VCaP (cell line): Measurements from ENCODE around the gene SPDYC.

ENCODE experiments used
- H3K27ac ChIP-seq: fragments of 450-650 bp; 2 replicates; pipeline ENCODE4 v1.5.1; 2017
- TF ChIP-seq, protein P1 (sequence below): fragments of 450-650 bp; conservative IDR thresholded peaks from 2 replicates; pipeline ENCODE4 v1.5.1; 2017; ENCODE audit warnings: mild to moderate bottlenecking, moderate library complexity

SPDYC gene, protein sequence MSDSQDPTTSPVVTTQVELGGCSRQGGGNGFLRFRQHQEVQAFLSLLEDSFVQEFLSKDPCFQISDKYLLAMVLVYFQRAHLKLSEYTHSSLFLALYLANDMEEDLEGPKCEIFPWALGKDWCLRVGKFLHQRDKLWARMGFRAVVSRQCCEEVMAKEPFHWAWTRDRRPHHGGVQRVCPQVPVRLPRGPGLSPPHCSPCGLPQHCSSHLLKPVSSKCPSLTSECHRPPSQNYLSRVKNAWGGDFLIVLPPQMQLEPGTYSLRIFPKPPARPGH

GRCh38 chr11:65170058-65170534 is at the start of gene SPDYC:
Gene SPDYC, plus strand, starts transcription at chr11:65170233. Its CDS starts 1,125 bp downstream, at chr11:65171358.
- TF ChIP-seq, protein P1, sequence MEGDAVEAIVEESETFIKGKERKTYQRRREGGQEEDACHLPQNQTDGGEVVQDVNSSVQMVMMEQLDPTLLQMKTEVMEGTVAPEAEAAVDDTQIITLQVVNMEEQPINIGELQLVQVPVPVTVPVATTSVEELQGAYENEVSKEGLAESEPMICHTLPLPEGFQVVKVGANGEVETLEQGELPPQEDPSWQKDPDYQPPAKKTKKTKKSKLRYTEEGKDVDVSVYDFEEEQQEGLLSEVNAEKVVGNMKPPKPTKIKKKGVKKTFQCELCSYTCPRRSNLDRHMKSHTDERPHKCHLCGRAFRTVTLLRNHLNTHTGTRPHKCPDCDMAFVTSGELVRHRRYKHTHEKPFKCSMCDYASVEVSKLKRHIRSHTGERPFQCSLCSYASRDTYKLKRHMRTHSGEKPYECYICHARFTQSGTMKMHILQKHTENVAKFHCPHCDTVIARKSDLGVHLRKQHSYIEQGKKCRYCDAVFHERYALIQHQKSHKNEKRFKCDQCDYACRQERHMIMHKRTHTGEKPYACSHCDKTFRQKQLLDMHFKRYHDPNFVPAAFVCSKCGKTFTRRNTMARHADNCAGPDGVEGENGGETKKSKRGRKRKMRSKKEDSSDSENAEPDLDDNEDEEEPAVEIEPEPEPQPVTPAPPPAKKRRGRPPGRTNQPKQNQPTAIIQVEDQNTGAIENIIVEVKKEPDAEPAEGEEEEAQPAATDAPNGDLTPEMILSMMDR, result no peak
- H3K27ac ChIP-seq, result peak within 1 kb of the TSS; percentile 0; the same call in 1 of the 2 replicates

DNA sequence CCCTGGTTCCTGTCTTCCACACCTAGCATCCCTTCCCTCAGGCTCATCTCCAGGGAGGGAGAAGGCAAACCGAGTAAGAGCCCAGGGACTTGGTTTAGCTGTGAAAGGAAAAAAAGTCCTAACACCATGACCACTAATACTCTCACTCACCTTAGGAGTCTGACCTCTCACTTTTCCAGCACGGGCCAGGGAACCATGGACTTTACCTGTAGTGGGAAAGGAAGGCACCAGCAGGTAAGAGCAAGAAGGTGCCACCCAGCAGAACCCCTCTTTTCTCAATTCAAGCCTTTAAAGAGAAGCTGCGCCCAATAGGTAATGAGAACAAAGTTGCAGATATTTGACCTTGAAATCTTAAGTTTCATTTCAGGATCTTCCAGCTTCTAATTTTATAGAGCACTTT is 49.2 kb upstream of the SPDYC start:
- TF ChIP-seq, protein P1, result no peak
- peak overlapping the region; percentile 100 for H3K27ac ChIP-seq

DNA sequence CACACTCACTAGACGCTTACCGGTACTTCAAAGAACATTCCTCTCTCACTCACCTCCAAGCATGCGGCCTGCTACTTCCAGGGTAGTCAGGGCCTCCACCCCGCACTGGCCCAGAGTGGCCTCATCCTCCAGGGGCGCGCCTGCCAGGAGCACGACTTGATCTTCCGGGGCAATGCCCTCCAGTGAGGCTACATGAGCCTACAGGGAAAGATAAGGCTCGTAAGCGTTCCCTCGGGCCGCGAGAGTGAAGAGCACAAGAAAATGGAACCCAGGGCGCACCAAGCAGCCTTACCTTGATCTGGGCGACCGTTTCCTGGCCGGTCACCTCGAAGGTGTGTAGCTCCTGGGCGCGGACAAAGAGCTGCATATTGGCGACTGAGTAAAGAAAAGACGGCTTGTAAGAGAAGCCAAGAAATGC is 48.6 kb upstream of the SPDYC start:
- peak overlapping the region; percentile 100 for H3K27ac ChIP-seq
- TF ChIP-seq, protein P1, result peak; percentile 12; the same call in 1 of the 2 replicates

DNA sequence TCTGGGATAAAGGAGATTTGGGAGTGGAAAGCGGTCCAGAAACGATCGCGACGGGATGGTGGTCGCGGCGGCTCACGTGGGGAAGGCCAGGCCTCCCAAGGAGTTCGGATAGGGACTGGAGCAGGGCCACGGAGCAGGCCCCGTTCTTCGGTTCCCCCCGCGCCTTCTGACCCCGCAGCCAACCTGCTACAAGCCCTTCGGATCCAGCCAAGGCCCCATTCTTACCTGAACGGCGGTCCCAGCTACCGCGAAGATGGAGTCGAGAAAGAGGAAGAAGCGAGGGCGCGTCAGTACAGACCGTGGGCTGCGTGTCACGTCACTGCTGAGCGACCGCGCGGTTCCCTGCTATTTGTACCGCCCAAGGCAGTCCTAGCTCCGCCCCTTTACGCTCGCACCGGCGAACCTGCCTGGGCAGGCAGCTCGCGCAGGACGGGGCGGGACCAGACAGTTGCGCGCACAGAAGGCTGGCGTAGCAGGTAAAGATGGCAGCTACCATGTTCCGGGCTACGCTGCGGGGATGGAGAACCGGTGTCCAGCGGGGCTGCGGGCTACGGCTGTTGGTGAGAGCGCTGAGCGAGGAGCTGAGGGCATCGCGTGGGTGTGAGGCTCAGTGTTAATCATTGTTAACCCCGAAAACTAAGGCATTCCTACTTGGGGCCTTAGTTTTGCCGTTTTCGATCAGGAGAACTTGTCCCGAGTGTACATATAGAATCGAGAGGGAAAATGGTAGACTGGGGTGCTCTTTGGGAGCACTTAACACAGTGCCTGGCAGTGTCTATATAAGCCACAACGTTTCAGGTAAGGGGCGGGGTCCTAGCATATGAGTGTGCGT is 48.0 kb upstream of the SPDYC start, which contains the start of the genes FAU and MRPL49:
FAU (minus strand) TSS at position 270 of the 832 bp plus-strand sequence. CDS start 321 bp downstream, outside the sequence.
MRPL49 (plus strand) TSS at position 457 of the 832 bp plus-strand sequence; CDS start at position 483, 26 bp downstream.
- peak within 1 kb of the TSS; percentile 100 for H3K27ac ChIP-seq
- TF ChIP-seq, protein P1, result no peak

DNA sequence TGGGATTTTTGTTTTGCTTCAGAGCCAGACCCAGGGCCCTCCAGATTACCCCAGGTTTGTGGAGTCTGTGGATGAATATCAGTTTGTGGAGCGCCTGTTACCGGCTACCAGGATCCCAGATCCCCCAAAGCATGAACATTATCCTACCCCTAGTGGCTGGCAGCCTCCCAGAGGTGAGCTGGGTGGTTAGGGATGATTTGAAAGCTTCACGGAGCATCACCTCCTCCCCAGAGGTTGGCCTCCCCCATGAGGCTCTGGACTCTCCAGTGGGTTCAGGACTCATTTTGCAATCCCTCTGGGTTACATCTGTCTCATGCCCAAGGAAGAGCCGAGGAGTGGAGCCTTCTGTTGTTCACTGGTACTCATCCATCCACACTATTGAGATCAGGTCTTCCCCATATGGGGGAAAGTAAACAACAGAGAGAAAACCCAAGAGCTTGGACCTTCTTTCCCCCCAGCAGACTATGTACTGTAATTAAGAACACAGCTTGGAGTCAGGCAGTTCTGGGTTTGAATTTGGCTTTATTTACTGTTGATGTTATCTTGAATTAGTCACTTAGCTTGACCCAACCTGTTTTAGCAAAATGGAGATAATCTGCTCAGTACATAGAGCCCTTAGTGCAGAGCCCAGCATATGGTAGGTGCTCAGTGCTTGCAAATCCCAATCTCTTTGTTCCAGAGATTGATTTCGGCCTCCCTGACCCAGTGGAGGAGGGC is 45.4 kb upstream of the SPDYC start:
- TF ChIP-seq, protein P1, result no peak
- H3K27ac ChIP-seq, result peak overlapping the region; percentile 100; the same call in 1 of the 2 replicates

DNA sequence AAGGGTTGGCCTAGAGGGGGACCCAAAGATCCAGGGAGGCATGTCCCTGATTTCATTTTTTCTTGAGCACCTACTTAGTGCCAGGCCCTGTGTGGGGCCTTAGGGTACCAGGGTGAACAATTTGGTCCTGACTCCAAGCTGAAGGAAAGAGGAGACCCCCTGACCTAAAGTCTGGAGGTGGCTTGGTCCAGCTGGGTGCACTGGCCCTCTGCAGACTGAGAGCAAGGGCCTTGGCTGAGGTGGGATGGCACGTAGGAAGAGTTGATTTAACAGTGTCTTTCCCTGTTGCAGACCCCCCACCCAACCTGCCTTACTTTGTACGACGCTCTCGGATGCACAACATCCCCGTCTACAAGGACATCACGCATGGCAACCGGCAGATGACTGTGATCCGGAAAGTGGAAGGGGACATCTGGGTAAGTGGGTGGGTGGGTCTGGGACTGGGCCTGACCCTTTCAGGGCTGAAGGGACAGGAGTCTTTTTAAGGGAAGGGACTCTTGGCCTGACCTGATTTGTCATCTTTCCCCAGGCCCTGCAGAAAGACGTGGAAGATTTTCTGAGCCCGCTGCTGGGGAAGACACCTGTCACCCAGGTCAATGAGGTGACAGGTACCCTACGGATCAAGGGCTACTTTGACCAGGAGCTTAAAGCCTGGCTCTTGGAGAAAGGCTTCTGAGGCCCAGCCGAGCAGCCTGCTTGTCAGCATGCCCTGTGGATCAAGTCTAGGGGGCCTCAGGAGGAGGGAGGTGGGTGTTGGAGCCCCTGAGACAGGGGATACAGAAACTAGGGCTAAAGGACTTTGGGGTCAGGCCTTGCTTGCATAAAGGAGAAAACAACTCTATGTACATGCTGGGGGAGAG is 44.6 kb upstream of the SPDYC start:
- H3K27ac ChIP-seq, result peak overlapping the region; percentile 18; the same call in 1 of the 2 replicates
- TF ChIP-seq, protein P1, result no peak
